ENCODE measurements around the gene ISG15. TPM values are rescaled to one million over a fixed set of nuclear protein-coding genes. Genes with fewer than 3 reads are reported as not detected.

Gene ISG15
- total and polyA plus RNA-seq, 2 of the 13 experiments (the other 11 are each of a cell fraction or from before 2014, with no cell fraction given) = 42.1 to 54.9 TPM

GRCh38 chr1:975896-976683 lies 37.2 kb upstream of the ISG15 start:
- peak overlapping the region; percentile 92 for H3K4me2 ChIP-seq (ENCODE audit: low read depth, low read length)
- H2AFZ ChIP-seq (ENCODE audit: low read length) = no peak overlapping the region
- H3K9ac ChIP-seq (ENCODE audit: insufficient read depth, low read depth, low read length) = peak overlapping the region; percentile 43; the same call in 1 of the 2 replicates
- in situ Hi-C loops (cut with HindIII; ENCODE audit: extremely low pct_ligation_motif_present, low pct_unique_long_range_greater_than_20kb) (no loop called here), intact Hi-C loops (cut with micrococcal nuclease; ENCODE audit: unreplicated experiment) (no loop called here)
- ChIA-PET POLR2A (interaction anchor here (1.1 to 1.5 kb wide), 3 partner anchors 9 to 83 kb away, joined by 3 to 11 read pairs (median 3); partner anchors contain the start of gene PLEKHN1), CTCF (ENCODE audit: low intra/inter-chr PET ratio, low total read pairs) (interaction anchor here (1.2 to 1.4 kb wide), 2 partner anchors 10 to 72 kb away, joined by 3 to 5 read pairs; no protein-coding TSS in a partner anchor)
- H3K4me1 ChIP-seq (ENCODE audit: insufficient read depth, low read length) = peaks cover 26% of the 10 kb centered on the region
- no peak for FAIRE-seq
- peaks cover 6 to 23% of the 10 kb centered on the region in 2 experiments for H3K27me3 ChIP-seq (ENCODE audit: control insufficient read depth in 1 of 2, insufficient read depth in 2 of 2, low read length in 2 of 2)
- WGBS (ENCODE audit: low lambda C conversion rate) = 0% methylated on average over 7 of the region's 40 CpGs
- no peaks in the 10 kb centered on the region for H3K36me3 ChIP-seq (replicated peaks in 1 of 2; ENCODE audit: control insufficient read depth in 1 of 2, insufficient read depth in 2 of 2, low read length in 2 of 2)
- ATAC-seq = peak; percentile 72
- peak overlapping the region; percentile 28 to 73 (median 49); a peak in 5 of 6 replicates for H3K4me3 ChIP-seq (replicated peaks in 1 of 3; ENCODE audit: insufficient read depth in 1 of 3, low read depth in 2 of 3, low read length in 3 of 3)
- no peaks in the 10 kb centered on the region for H3K9me3 ChIP-seq (ENCODE audit: low read length)
- H3K27ac ChIP-seq (ENCODE audit: extremely low read length, insufficient read depth, low read length) = no peak overlapping the region
- H4K20me1 ChIP-seq (ENCODE audit: insufficient read depth, low read length) = no peaks in the 10 kb centered on the region
- BruUV-seq (replicated peaks) = no TSS peak
- H3K79me2 ChIP-seq (ENCODE audit: insufficient read depth, low read length) = no peaks in the 10 kb centered on the region
- DNase-seq (ENCODE audit: low spot score) = peak; percentile 39
- no peak for TF ChIP-seq DBP (CRISPR knock-in tag; IDR thresholded peaks at IDR 0.05; ENCODE audit: not compliant biosample characterization)
- TF ChIP-seq TFAP4 (IDR thresholded peaks at IDR 0.05; ENCODE audit: borderline replicate concordance, low read depth) = no peak
- TF ChIP-seq, protein P1, sequence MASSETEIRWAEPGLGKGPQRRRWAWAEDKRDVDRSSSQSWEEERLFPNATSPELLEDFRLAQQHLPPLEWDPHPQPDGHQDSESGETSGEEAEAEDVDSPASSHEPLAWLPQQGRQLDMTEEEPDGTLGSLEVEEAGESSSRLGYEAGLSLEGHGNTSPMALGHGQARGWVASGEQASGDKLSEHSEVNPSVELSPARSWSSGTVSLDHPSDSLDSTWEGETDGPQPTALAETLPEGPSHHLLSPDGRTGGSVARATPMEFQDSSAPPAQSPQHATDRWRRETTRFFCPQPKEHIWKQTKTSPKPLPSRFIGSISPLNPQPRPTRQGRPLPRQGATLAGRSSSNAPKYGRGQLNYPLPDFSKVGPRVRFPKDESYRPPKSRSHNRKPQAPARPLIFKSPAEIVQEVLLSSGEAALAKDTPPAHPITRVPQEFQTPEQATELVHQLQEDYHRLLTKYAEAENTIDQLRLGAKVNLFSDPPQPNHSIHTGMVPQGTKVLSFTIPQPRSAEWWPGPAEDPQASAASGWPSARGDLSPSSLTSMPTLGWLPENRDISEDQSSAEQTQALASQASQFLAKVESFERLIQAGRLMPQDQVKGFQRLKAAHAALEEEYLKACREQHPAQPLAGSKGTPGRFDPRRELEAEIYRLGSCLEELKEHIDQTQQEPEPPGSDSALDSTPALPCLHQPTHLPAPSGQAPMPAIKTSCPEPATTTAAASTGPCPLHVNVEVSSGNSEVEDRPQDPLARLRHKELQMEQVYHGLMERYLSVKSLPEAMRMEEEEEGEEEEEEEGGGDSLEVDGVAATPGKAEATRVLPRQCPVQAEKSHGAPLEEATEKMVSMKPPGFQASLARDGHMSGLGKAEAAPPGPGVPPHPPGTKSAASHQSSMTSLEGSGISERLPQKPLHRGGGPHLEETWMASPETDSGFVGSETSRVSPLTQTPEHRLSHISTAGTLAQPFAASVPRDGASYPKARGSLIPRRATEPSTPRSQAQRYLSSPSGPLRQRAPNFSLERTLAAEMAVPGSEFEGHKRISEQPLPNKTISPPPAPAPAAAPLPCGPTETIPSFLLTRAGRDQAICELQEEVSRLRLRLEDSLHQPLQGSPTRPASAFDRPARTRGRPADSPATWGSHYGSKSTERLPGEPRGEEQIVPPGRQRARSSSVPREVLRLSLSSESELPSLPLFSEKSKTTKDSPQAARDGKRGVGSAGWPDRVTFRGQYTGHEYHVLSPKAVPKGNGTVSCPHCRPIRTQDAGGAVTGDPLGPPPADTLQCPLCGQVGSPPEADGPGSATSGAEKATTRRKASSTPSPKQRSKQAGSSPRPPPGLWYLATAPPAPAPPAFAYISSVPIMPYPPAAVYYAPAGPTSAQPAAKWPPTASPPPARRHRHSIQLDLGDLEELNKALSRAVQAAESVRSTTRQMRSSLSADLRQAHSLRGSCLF (CRISPR knock-in tag; IDR thresholded peaks at IDR 0.05; ENCODE audit: borderline replicate concordance) = no peak
- no peak for TF ChIP-seq SIX1 (CRISPR knock-in tag; IDR thresholded peaks at IDR 0.05; ENCODE audit: borderline replicate concordance)
- no peak for TF ChIP-seq TP53 (CRISPR knock-in tag; conservative IDR thresholded peaks at IDR 0.05)
- no peak for TF ChIP-seq EHMT2 (IDR thresholded peaks at IDR 0.05; ENCODE audit: borderline replicate concordance, low read depth, low read length)
- TF ChIP-seq ZNF329 (CRISPR knock-in tag; IDR thresholded peaks at IDR 0.05; ENCODE audit: low read depth) = no peak
- TF ChIP-seq ZNF615 (CRISPR knock-in tag; IDR thresholded peaks at IDR 0.05; ENCODE audit: borderline replicate concordance) = no peak
- no peak for TF ChIP-seq PCBP2 (optimal IDR thresholded peaks at IDR 0.05; ENCODE audit: low read depth, low read length, poor library complexity, severe bottlenecking)
- no peak for TF ChIP-seq NFYB (CRISPR knock-in tag; IDR thresholded peaks at IDR 0.05)
- no peak for TF ChIP-seq NCOR1 (IDR thresholded peaks at IDR 0.05; ENCODE audit: borderline replicate concordance, low read length)
- no peak for TF ChIP-seq CREM (IDR thresholded peaks at IDR 0.05)
- no peak for TF ChIP-seq CREM (CRISPR knock-in tag; IDR thresholded peaks at IDR 0.05)
- no peak for TF ChIP-seq ZNF512B (CRISPR knock-in tag; IDR thresholded peaks at IDR 0.05; ENCODE audit: borderline replicate concordance)

Data from HepG2 (cell line).